Left renal cortex interstitium (tissue), 4 donors: ENCODE data around the gene TMEM63C. TPM values are rescaled to one million over a fixed set of nuclear protein-coding genes. Genes with fewer than 3 reads are reported as not detected.
A peak's percentile ranks its signal among the peaks of the same experiment; 100 is the strongest.

Experiments
- DNase-seq, 4 donors: peaks; one replicate each; pipeline ENCODE4 v3.0.0-alpha.2; 2013; ENCODE audit warnings: low read depth in 4 of 4, low spot score in 2 of 4, missing footprints in 1 of 4
- polyA plus RNA-seq, 4 donors: library from polyadenylated mRNA; unstranded; fragments of 120-200 nt; gene quantifications; one replicate each; pipeline ENCODE4 v1.2.1, GENCODE V29; 2013; ENCODE audit not compliant: insufficient read length in 4 of 4

The TMEM63C gene
- polyA plus RNA-seq, result 1 to 10 TPM; 1.0 to 1.8 (median 1.4) TPM

GRCh38 chr14:77181603-77182437 is at the start of gene TMEM63C:
TSS of gene TMEM63C (plus strand) at chr14:77181798. CDS start at chr14:77218814, 37,016 bp downstream.
- DNase-seq, result peak in 3 of 4 donors; percentile 50 to 70 (median 65)

- DNase-seq, result no peak
Measured at GRCh38 chr14:77131871-77132486, 49.6 kb upstream of the TMEM63C start.

GRCh38 chr14:77133720-77134338 is 47.8 kb upstream of the TMEM63C start:
- peak; percentile 75 to 90 (median 80) for DNase-seq

DNA sequence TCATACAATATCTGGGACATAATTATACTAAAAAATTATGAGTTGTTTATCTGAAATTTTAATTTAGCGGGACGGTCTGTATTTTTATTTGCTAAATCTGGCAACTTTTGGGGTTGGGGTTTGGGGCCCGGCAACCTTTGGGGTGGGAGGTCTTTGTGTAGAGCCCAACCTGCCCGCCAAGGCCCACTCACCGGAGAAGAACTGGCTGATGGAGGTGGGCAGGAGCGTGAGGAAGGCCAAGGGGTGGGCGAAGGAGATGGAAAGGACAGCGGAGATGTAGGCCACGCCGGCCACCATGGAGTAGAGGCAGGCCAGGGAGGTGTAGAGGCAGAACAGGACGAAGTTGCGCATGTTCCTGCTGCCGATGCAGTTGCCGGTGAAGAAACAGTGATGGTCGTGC is 42.6 kb upstream of the TMEM63C start:
- DNase-seq, result no peak

GRCh38 chr14:77139540-77140358 is 41.8 kb upstream of the TMEM63C start:
- DNase-seq, result no peak

- DNase-seq, result no peak
Measured at GRCh38 chr14:77140359-77141213, 41.0 kb upstream of the TMEM63C start.

DNA sequence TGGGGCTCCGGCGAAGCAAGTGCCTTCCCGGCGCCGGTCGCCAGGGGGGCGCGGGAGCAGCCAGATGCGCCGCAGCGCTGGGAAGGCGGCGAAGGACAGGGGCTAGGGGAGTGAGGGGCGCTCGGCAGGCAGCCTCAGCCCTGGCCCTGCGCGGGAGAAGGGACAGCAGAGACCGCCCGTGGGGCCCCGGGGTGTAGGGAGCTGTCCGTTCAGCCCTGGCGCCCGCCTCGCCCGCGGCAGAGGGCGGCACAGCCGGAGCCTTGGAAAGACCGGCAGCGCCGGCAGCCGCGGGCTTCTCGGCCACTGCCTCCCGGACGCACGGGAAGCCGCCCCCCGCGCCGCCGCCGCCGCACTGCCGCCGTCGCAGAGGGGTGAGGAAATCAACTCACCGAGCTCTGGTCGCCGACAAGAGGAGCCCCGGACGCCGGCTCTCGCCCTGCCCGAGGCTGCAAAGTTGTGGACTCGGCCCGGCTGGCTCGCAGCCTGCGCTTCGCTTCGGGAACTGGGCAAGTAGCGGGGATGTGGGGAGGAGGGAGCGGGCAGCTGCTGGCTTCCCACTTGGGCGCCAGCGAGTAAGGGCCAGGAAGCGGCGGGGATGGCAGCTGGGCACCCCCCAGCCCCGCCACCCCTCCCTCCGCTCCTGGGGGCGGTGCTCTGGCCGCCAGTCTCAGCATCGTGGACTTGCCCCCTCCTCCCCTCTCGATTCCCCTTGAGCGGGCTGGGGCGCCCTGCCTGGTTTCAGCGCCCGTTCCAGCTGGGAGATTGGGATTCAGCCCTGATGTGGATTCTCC is 40.2 kb upstream of the TMEM63C start, which contains the start of gene ZDHHC22:
Gene ZDHHC22, minus strand, starts transcription at position 578 of the 791 bp plus-strand sequence. CDS start 2,053 bp downstream, outside the sequence.
- peak in 1 of 4 donors; percentile 50 for DNase-seq

DNA sequence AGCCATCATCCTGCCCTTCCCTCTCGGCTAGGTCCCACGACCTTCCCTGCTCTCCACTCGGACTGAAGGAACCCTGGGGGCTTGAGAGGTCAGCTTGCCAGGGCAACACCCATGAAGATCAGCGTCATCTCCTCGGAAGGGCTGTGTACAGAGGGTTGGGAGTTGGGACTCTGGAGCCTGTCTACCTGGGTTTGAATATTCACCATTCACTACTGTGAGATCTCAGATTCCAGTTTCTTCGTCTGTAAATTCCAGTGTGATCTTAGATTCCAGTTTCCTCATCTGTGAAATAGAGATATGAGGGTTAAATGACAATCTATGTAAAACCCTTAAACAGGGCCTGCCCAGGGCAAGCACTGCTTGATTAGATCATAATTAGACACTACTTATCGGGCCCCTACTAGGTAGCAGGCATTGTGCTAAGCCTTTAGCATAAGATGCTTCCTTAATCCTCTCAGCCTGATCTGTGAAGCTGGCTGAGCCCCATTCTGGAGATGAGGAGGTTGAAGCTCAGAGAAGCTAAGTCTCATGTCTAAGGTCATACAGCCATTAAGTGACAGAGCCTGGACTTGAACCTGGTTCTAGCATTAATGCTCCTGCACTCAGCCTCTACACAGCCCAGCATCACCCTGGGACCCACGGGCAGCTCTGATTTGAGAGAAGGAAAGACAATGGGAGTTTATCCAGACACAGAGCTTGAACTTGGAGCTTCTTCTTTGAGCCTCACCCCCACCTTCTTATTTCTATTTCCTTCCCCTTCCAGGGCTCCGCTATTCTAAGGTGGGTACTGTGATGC is 39.4 kb upstream of the TMEM63C start:
- no peak for DNase-seq

- DNase-seq, result no peak
Measured at GRCh38 chr14:77143071-77143470, 38.5 kb upstream of the TMEM63C start.

DNA sequence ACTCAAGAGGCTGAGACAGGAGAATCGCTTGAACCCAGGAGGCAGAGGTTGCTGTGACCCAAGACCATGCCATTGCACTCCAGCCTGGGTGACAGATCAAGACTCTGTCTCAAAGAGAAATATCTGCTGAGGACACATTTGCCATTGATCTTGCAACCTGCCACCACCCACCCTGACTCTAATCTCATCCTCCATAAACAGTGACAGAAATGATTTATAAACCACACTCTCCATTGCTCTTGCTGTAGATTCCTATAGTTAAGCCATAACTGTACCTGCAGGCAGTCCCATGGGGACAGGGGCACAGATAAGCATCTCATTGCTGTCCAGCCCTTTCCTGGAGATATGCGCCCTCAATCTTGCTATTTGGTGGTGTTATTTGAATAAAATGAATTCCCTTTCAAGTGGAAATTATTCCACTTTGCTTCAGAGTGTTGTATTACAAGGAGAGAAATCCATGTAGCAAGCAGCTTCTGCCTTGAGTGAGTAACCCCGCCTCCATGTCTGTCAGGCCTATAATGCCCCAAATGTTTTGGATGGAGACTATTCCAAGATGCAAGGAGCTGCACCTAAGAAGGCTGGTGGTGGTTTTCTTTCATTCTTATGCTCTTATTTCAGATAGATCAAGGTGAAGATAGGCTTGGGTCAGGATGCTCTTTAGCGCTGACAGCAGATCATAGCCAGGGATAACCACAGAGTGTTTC is 37.0 kb upstream of the TMEM63C start:
- no peak for DNase-seq

DNA sequence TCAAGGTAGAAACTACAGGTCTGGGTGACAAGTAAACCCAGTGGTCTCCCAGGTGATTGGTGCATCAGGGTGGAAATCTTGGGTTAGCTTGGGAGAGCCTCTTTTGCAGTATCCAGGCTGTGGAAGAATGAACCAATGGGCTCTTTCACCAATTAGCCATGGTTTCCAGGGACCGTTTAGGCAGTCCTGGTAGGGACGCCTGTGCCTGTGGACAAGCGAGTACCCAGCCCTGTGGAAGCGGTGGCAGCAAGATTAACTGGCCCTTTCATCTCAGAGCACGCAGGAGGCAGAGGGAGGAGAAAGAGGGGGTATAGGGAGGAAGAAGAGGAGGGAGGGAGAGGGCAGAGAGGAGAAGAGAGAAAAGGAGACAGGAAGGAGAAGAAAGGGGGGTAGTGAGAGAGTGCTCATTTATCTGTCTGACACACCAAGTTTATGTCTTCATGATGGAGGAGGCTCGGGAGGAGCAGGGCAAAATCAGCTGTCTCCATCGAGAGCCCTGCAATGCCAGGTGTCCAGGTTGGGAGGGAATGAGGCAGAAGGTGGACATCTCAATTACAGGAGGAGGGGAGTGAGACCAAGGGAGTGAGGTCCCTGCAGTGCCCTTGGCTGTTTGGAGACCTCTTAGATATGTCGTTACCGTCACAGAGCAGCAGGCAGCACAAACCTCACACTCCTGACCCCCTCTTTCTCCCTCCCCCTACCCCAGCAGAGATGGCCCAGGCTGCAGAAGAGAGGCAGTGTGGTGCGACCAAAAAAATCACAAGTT is 35.4 kb upstream of the TMEM63C start:
- DNase-seq, result no peak

DNA sequence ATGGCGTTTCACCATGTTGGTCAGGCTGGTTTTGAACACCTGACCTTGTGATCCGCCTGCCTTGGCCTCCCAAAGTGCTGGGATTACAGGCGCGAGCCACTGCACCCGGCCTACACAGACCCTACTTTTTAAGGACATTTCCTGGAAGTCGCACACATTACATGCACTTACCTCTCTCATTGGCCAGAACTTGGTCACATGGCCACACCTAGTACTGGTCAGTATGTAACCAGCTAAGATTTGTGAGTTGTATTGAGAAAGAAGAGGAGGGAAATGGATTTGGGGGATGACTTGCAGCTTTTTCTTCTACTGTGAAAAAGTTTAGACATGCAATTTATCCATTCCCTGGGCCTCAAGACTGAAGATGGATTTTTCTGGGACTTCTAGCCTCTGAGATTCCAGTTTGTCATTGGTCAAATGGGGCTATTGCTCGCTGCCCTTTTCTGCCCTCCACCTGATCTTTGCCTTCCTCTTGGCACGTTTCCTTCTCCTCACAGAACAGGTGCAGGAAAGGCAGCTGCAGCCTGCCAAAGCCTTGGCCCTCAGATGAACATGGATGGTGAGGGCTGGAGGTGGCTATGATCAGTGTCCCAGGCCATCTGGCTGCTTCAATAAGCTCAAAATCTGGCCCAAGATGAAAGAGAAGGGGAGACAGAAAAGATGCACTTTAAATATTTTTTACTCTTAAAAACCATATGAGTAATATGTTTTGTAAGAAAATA is 32.9 kb upstream of the TMEM63C start:
- no peak for DNase-seq

GRCh38 chr14:77151245-77151644 is 30.4 kb upstream of the TMEM63C start:
- no peak for DNase-seq

DNA sequence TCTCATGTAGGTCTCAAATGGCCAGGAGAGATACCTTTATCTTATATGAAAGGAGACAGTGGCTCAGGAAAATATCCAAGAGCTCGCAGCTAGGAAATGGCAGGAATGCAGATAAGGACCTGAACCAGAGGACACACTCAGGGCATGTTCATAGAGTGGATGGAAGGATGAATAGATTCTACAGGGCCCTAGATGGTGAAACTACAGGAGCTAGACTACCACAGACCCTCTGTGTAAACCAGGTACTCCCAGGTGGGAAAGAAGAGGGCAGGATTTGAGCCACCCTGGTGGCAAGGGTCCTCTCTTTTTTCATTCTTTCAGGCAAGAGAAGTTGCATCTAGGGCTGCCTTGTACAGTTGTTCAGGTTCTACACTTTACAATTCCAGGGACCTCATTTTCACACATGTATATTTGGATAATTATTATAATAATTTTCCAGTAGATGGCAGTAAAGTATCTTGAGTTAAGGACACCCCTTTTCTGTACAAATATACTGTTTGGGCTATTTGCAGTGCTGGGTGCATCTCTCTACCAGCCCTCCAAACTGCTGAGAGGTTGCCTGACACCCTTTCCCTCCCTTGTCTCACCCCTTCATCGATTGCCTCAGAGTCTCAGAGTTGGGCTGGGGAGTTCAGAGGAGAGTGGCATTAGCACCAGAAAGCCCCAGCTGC is 29.5 kb upstream of the TMEM63C start:
- no peak for DNase-seq

- DNase-seq, result no peak
Measured at GRCh38 chr14:77153802-77154201, 27.8 kb upstream of the TMEM63C start.
